Heart left ventricle (tissue), 13 donors: Measurements from ENCODE around the gene KTN1.

Experiments
- POLR2A ChIP-seq, 2 donors: fragments of 450-650 bp; IDR thresholded peaks; one replicate each; pipeline ENCODE4 v1.6.1; 2017; ENCODE audit warnings: antibody characterized with exemption in 2 of 2, mild to moderate bottlenecking in 2 of 2, moderate library complexity in 2 of 2
- TF ChIP-seq, protein P1 (sequence below), 12 donors: fragments of 200-600 bp; sonication (generic) in 4 of 12; IDR thresholded peaks; one replicate each; pipeline versions ENCODE4 v1.5.0 to v1.8.0; 2018 to 2022; ENCODE audit warnings: antibody characterized with exemption in 12 of 12, mild to moderate bottlenecking in 5 of 12
- donor health status: ischemic (EF 13 %, LVEDD 7.1; RV severe dilation, severe dysfunction).
- donor health status: DM: no; HTN: yes; CAD: no.
- donor health status: DM: no; HTN: no; CAD: no.
- donor health status: ischemic (EF 25% LVEDD 6.9; RV normal size, moderate dysfunction).
- donor health status: ischemic (EF 25% LVEDD 5.7; RV mildly dilated, moderate dysfunction).
- donor health status: ischemic (EF 35%, LVEDD 5.7; RV mildly dilated, moderate dysfunction).
- donor health status: nonischemic (EF 11% LVEDD 7.7; RV severe dilation, severe dysfunction).
- donor health status: DM: yes; HTN: yes; CAD: no.
- donor health status: PGD.
- donor health status: ischemic (EF 29% LVEDD 5.4; RV normal size, mild dysfunction).
- donor health status: nonischemic (EF 23%, LVEDD 6.1; RV moderate dilation, normal function).

DNA sequence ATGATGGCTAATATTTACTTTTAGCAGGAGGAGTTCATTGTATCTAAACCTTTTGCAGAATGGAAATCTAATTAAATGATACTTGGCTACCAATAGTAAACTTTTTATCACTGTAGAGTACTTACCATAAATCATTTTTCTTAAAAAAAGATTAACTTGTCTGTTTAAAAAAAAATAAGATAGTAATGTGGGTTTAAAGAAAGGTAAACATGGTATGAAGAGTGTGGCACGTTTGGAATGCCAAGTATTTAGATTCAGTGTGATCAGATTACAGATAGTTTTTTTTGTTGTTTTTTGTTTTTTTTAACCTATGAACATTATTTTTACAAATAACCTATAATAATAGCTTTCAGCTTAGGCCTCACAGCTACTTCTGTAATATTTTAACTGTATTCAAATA is 25.8 kb downstream of the KTN1 start:
- TF ChIP-seq, protein P1, sequence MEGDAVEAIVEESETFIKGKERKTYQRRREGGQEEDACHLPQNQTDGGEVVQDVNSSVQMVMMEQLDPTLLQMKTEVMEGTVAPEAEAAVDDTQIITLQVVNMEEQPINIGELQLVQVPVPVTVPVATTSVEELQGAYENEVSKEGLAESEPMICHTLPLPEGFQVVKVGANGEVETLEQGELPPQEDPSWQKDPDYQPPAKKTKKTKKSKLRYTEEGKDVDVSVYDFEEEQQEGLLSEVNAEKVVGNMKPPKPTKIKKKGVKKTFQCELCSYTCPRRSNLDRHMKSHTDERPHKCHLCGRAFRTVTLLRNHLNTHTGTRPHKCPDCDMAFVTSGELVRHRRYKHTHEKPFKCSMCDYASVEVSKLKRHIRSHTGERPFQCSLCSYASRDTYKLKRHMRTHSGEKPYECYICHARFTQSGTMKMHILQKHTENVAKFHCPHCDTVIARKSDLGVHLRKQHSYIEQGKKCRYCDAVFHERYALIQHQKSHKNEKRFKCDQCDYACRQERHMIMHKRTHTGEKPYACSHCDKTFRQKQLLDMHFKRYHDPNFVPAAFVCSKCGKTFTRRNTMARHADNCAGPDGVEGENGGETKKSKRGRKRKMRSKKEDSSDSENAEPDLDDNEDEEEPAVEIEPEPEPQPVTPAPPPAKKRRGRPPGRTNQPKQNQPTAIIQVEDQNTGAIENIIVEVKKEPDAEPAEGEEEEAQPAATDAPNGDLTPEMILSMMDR (IDR thresholded peaks at IDR 0.05) = no peak
- TF ChIP-seq POLR2A (IDR thresholded peaks at IDR 0.05) = no peak
